Raji (cell line): ENCODE data around the gene FTO.

Experiments
- POLR2A ChIP-seq: IDR thresholded peaks from 2 replicates; pipeline ENCODE4 v1.6.1; 2011; ENCODE audit warnings: low read depth, low read length, control low read depth; ENCODE audit not compliant: insufficient read depth

The FTO gene

DNA sequence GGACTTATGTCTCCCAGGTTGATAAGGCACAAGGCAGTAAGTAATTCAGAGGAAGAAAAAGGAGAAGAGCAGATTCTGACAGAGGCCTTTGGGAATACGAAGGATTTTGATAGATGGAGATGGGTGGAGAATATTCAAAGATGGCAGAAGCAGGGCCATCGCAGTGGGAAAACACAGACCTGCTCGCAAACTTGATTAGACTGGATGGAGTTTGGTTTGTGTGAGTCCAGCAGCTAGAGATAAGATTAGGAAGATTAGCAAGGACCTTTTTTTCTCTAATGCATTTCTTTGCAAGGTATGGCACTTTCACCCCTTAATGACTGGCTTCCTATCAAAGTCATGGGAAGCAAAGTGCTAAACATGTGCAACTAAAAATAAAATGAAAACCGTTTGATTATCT lies 196.7 kb downstream of the FTO start:
- no peak for TF ChIP-seq POLR2A

DNA sequence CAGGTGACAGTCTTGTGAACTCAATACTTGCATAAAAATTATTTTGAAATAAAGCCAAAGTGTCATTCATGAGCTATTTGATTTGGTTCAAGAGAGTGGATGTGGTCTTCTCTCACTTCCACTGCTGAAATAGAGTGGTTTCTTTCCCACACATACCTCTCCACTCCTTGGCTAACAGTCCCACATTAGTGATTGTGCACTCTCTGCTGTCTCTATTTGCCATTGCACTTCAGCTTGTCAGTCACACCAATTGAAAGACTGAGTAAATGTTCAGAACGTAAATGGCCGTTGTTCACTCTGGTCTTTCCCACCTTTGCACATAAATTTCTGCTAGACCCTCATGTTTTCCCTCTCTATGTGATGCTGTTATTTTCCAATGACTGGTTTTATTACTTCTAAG lies 197.5 kb downstream of the FTO start:
- TF ChIP-seq POLR2A: no peak

DNA sequence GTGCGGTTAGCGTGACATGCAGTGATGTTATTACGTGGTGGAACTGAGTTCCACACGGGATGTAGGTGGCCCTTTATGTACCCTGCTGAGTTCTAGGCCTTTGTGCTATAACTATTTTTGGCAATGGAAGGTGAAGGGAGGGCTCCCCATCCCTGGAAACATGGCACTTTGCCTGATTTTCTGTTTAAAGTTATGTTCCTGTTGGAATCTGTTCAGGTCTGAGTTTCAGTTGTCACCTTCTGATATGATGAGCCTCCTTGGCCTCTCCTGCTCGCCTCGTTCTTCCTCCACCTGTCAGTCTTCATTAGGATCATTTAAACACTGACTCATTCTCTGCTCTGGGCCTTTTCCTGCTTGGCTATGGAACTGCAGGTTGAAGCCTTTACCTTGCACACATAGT lies 200.6 kb downstream of the FTO start:
- no peak for TF ChIP-seq POLR2A

DNA sequence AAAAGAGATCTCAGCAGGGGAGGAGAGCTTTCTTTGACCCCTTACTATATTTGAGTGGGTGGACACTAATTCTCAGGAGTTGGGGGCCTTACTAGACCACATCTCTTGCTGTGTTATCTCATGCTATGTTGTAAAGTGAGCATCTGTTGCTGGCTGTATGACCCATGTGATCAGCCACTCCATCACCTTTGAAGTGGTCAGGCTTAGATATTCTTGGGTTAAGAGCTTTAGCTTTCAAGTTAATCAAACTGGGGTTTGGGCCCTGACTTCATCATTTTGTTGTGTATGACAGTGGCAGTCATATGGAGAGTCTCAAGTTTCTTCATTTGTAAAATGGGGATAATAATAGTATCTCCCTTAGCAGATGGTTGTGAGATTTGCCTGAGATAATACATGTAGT lies 201.1 kb downstream of the FTO start:
- TF ChIP-seq POLR2A: no peak

DNA sequence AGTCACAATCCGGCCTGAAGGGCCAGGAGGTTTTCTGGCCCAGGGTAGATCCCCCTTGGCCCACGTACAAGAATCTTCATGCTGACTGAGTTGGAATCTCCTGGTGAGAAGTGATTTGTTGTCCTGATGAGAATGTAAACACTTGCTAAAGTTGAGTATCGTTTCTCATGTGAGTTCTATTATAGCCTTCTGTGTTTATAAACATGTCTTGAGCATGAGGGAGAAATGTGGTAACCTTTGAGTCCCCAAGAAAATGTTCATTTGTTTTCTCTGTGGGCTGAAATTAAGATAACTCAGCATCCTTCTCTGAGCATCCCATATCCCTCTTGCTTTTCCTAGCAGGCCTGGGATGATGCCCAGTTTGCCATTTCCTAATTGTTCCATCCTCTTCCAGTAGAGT lies 204.8 kb downstream of the FTO start:
- TF ChIP-seq POLR2A: no peak

DNA sequence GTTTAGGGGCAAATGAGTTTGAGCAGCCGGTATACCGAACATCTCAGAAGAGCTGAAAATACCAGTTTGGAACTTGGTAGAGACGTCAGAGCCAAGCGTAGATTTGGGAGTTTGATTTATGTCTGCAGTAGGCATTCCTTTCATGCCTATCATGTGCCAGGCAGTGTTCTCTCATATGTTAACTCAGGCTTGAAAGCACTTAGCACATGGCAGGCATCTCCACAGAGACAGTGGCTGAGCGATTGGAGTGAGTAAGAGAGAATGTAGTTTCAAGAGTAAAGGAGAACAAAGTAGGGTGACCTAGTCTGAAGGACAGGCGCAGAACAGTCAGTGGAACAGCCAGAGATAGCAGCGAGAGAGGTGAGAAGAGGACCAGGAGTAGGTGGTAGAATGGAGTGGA lies 207.0 kb downstream of the FTO start:
- TF ChIP-seq POLR2A: no peak

DNA sequence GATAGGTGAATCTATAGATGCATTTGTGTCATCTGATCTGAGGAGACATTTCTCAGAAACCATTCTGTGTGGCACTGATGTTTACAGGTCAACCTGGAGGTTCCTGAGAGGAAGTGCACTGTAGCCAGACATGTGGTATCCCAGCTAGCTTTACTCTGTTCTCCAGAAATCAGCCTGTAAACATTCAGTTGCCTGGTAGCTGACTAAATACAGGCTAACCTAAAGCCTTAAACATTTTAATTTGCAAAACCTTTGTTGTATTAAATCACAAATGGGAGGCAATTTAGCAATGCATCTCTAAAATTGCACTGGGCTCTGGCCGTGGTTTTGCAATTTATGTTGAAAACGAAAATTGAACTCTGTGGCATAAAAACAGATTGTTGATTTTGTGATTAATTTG lies 207.6 kb downstream of the FTO start:
- no peak for TF ChIP-seq POLR2A

DNA sequence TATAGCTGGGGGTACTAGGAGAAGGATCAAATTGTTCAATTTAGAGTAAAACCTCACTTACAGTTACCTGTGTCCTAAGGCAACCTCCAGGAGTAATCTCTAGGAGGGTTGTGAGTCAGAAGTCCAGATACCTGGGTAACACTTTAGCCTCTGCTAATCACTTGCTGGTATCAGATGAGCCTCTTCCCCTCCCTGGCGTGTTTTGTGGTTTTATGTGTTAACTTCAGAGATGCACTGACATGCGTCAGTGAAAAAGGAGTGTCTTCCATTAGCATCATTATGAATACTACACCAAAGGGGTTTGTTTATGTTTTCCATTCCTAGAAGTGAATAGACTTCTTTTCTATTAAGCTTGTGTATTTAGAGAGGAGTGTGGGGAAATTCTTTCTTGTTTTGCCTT lies 208.2 kb downstream of the FTO start:
- no peak for TF ChIP-seq POLR2A

DNA sequence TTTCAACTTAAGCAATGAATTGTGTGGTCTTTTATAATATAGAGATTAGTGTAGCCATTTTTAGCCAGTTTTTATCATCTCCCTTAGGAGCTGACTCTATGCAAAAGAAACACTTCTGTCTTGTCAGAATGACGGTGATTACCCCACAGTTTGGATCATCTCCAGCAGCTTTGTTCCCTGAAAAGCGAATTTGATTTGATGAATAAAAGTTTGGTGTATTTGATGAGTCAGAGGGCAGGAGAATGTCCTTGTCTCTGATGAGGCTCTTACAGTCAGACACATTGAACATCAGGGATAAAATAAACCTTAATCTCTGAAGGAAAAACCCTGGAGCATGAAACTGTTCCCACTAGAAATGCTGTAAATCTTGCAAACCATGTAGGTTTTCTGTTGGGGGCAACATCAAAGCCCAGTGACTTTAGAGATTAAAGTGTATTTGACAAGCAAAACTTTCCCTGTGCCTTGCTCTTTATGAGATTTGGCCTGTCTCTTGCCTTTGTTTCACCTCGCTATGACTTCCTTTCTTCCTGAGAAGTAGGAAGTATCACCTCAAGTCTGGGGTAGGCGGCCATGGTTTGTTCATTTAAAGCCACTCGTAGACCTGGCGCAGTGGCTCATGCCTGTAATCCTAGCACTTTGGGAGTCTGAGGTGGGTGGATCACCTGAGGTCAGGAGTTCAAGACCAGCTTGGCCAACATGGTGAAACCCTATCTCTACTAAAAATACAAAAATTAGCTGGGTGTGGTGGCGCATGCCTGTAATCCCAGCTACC lies 209.3 kb downstream of the FTO start:
- TF ChIP-seq POLR2A: no peak

DNA sequence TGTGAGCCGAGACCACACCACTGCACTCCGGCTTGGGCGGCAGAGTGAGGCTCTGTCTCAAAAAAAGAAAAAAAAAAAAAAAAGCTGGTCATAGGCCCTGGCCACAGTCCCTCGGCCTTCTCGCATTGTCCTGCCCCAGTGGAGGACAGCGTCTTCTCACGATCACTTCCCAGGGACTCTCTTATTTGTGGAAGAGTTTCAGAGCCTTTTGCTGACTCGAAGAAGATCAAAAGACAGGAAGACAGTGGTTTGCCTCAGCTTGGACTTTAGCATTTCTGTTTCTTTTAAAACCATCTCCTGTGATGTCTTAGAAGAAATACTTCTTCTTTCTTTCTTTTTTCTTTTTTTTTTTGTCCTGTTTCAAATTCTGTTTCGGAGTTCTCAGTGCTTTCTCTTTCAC lies 210.0 kb downstream of the FTO start:
- TF ChIP-seq POLR2A: no peak

DNA sequence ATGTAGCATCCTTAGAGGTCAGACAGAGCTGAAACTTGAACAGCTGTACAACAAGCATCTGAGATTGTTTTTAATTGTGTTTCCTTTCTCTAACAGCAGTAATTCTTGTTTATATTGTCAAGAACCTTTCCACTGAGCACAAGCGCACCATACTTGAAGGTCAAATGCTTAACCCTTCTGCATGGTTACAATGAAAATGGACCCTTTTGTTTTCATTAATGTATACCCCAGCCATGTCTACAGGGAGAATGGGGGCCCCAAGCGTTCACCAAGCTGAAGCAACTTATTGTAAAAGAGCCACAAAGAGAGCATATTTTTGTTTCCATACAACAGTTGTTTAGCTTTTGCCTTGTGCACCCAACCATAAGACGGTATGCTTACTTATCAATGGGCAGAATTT lies 210.8 kb downstream of the FTO start:
- TF ChIP-seq POLR2A: no peak

DNA sequence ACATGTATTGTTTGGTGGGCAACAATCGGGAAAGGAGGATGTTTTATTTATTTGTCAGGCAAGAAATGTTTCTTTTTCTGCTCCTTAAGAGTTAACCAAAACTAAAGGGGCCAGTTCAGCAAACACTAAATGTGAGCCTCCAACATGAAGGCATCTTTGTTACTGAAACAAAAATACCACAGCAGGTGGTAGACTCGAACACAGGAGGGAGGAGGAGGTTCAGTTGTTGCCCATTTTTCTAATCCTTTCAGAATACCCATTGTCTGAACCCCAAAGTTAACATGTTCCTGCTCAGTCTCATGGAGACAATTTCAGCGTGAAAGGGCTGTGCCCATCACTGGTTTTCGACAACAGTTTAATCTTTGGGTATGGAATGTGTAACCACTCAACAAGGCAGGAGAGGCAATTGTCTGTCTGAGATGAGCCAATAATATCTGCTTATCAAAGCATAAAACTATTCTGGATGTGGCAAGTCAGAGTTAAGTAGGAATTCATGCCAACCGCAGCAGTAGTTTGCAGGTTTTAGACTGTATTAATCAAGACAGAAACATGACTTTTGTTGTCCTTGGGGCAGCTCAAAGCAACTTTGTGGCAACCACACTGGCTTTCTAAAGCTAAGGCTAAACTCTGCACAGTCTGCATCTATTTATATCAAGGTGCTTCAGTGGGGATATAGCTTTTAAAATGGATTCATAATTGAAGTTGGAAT lies 211.7 kb downstream of the FTO start:
- TF ChIP-seq POLR2A: no peak

DNA sequence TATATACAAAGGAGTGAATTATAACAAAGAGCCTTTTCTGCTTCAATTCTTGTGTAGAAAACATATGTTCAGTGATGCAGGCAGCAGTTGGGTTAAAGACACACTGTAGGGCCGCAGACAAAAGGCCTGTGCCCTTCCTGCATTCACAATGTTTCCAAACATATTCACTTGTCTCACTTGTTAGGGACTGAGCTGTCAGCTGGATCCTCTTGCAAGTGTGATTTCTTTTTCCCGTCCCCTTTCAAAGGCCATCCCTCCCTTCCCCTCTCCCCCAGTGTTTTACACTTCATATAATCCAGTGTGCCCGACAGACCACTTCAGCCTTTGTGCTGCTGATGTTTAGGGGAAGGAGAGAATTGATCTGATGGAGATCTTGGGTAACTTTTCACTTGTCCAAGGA lies 217.0 kb downstream of the FTO start:
- no peak for TF ChIP-seq POLR2A

DNA sequence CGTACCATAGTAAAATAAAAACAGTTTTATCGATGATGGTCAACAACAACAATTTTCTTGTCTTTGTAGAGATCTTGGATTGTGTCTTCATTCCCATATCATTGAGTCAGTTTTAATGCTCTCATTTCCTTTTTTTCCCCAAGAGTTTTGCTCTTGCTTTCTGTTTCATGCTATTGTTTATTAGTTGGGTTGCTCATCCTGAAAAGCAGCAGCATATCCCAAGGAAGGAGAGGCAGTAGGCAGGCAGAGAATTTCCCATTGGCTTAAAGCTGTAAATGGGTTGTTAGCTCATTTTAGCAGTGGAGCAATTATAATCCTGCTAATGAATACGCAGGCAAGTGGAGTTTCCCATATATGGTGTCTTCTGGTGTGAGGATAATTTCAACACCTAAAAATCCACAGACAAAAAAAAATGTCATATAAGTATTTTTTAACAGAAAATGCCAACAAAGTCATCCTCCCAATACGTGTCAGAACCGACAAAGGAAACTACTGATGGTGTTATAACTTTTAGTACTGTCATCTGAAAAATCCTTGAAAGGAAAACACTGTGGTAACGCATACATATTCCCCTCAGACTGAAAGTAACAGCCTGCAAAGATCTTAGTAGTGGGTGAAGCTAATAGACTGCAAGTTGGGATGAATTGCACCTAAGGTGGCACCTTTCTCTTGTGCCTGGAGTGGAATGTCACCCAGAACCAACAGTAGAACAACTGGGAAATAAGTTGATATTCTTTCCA lies 218.3 kb downstream of the FTO start:
- no peak for TF ChIP-seq POLR2A

DNA sequence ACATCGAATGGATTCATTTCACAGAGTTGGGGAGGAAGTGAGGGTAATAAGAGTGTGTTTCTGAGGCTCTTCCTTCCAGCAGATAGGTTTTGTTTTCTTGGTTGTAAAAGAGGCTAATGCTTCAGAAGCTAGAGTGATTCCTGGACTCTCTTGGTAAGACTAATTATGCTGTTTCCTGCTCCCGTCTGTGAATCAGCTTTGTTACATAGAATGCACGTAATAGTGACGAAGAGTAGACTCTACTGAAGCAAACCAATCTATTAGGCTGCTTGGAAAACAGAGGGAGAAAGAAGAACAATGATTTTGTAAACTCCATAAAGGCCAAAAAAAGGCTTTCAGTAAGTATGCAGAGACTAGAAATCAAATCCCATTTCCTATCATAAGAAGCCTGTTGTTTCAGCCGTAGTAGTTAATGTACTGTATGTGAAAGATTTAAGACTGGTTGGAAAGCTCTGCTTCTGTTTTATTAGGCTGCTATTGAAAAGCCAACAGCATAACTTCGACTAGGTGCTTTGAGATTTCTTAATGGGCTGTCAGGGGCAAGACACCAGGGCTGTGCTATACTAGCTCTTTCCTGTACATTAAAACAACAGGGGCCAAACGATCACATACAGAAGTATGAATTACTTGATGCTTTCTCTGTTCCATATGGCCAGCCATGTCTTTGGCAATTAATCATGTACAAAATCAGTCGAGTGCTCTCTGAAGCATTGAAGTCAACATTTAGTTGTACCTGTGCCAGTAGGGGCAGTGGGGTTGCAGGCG lies 219.0 kb downstream of the FTO start:
- no peak for TF ChIP-seq POLR2A
